ENCODE results near the gene OTOP2. TPM values are rescaled to one million over a fixed set of nuclear protein-coding genes. Genes with fewer than 3 reads are reported as not detected.
"Not testable (repeated sequence)": the region's sequence is repeated elsewhere in the genome, so short reads cannot be mapped to it uniquely, and the experiment has no call there.

The OTOP2 gene
- total RNA-seq, 1 experiment from 2014 or later, result not detected

GRCh38 chr17:74892013-74892841 is 31.8 kb upstream of the OTOP2 start:
- Histone ChIP-seq H3K36me3 (no peaks in the 10 kb centered on the region), H3K27ac (no peak overlapping the region), H3K9me3 (replicated peaks) (no peaks in the 10 kb centered on the region), H3K4me1 (no peaks in the 10 kb centered on the region), H3K4me3 (no peak overlapping the region), H3K27me3 (peaks cover 62% of the 10 kb centered on the region)
- no peak for DNase-seq

- Histone ChIP-seq H3K9me3 (replicated peaks) (no peaks in the 10 kb centered on the region), H3K27ac (no peak within 1 kb of the TSS), H3K4me1 (no peaks in the 10 kb centered on the region), H3K27me3 (peaks cover 59% of the 10 kb centered on the region), H3K4me3 (no peak within 1 kb of the TSS), H3K36me3 (no peaks in the 10 kb centered on the region)
- no peak for DNase-seq
These were observed 30.8 kb upstream of the OTOP2 start, which contains the start of gene FADS6 for GRCh38 chr17:74892974-74893911. TSS of gene FADS6 (minus strand) at chr17:74893633. CDS start at chr17:74893595, 38 bp downstream.

GRCh38 chr17:74893936-74894671 is 30.0 kb upstream of the OTOP2 start:
- H3K4me1 ChIP-seq, result no peaks in the 10 kb centered on the region
- no peaks in the 10 kb centered on the region for H3K36me3 ChIP-seq
- no peak overlapping the region for H3K27ac ChIP-seq
- no peaks in the 10 kb centered on the region for H3K9me3 ChIP-seq (replicated peaks)
- no peak for DNase-seq
- peaks cover 59% of the 10 kb centered on the region for H3K27me3 ChIP-seq
- H3K4me3 ChIP-seq, result no peak overlapping the region

- Histone ChIP-seq H3K27ac (no peak overlapping the region), H3K9me3 (replicated peaks) (no peaks in the 10 kb centered on the region), H3K27me3 (peaks cover 60% of the 10 kb centered on the region), H3K4me3 (no peak overlapping the region), H3K36me3 (no peaks in the 10 kb centered on the region), H3K4me1 (no peaks in the 10 kb centered on the region)
- no peak for DNase-seq
These were observed 25.6 kb upstream of the OTOP2 start for GRCh38 chr17:74898376-74898946.

GRCh38 chr17:74900208-74900607 is 23.9 kb upstream of the OTOP2 start:
- no peak overlapping the region for H3K27ac ChIP-seq
- H3K36me3 ChIP-seq, result no peaks in the 10 kb centered on the region
- no peaks in the 10 kb centered on the region for H3K4me1 ChIP-seq
- no peak for DNase-seq
- no peak overlapping the region for H3K4me3 ChIP-seq
- no peaks in the 10 kb centered on the region for H3K9me3 ChIP-seq (replicated peaks)
- peaks cover 60% of the 10 kb centered on the region for H3K27me3 ChIP-seq

- no peak for DNase-seq
- H3K36me3 ChIP-seq, result no peaks in the 10 kb centered on the region
- H3K27ac ChIP-seq, result no peak overlapping the region
- H3K4me1 ChIP-seq, result no peaks in the 10 kb centered on the region
- no peak overlapping the region for H3K4me3 ChIP-seq
- H3K9me3 ChIP-seq (replicated peaks), result 0 out of 2 replicates have a peak, but pooled peaks cover 2% of the 10 kb centered on the region
- peaks cover 49% of the 10 kb centered on the region for H3K27me3 ChIP-seq
These were observed 22.5 kb upstream of the OTOP2 start for GRCh38 chr17:74901353-74902135.

GRCh38 chr17:74903034-74903433 is 21.0 kb upstream of the OTOP2 start:
- Histone ChIP-seq H3K27me3 (peaks cover 44% of the 10 kb centered on the region), H3K9me3 (replicated peaks) (0 out of 2 replicates have a peak, but pooled peaks cover 3% of the 10 kb centered on the region), H3K4me3 (no peak overlapping the region), H3K36me3 (no peaks in the 10 kb centered on the region), H3K27ac (no peak overlapping the region), H3K4me1 (no peaks in the 10 kb centered on the region)
- DNase-seq, result no peak

GRCh38 chr17:74903671-74904070 is 20.4 kb upstream of the OTOP2 start:
- DNase-seq, result no peak
- 0 out of 2 replicates have a peak, but pooled peaks cover 3% of the 10 kb centered on the region for H3K9me3 ChIP-seq (replicated peaks)
- no peaks in the 10 kb centered on the region for H3K36me3 ChIP-seq
- peaks cover 44% of the 10 kb centered on the region for H3K27me3 ChIP-seq
- H3K27ac ChIP-seq, result no peak overlapping the region
- no peaks in the 10 kb centered on the region for H3K4me1 ChIP-seq
- H3K4me3 ChIP-seq, result no peak overlapping the region

GRCh38 chr17:74904687-74905409 is 19.2 kb upstream of the OTOP2 start:
- Histone ChIP-seq H3K4me1 (no peaks in the 10 kb centered on the region), H3K27me3 (peaks cover 41% of the 10 kb centered on the region), H3K36me3 (no peaks in the 10 kb centered on the region), H3K9me3 (replicated peaks) (0 out of 2 replicates have a peak, but pooled peaks cover 3% of the 10 kb centered on the region), H3K4me3 (no peak overlapping the region), H3K27ac (no peak overlapping the region)
- DNase-seq, result no peak

- peak in 1 of 2 experiments; percentile 26 for DNase-seq
- not testable (repeated sequence) for H3K36me3 ChIP-seq; H3K27ac ChIP-seq; H3K9me3 ChIP-seq (replicated peaks); H3K4me3 ChIP-seq; H3K4me1 ChIP-seq
- H3K27me3 ChIP-seq, result peaks cover 38% of the 10 kb centered on the region
These were observed 17.8 kb upstream of the OTOP2 start for GRCh38 chr17:74906214-74906793.

- Histone ChIP-seq H3K4me3 (no peak overlapping the region), H3K27ac (no peak overlapping the region), H3K4me1 (no peaks in the 10 kb centered on the region), H3K27me3 (peaks cover 31% of the 10 kb centered on the region), H3K36me3 (no peaks in the 10 kb centered on the region), H3K9me3 (replicated peaks) (0 out of 2 replicates have a peak, but pooled peaks cover 3% of the 10 kb centered on the region)
- no peak for DNase-seq
These were observed 17.1 kb upstream of the OTOP2 start for GRCh38 chr17:74907012-74907411.

- H3K27me3 ChIP-seq, result peaks cover 23% of the 10 kb centered on the region
- H3K27ac ChIP-seq; H3K36me3 ChIP-seq; DNase-seq; H3K4me1 ChIP-seq; H3K4me3 ChIP-seq; H3K9me3 ChIP-seq (replicated peaks): not testable (repeated sequence)
These were observed 15.0 kb upstream of the OTOP2 start for GRCh38 chr17:74909097-74909496.

- not testable (repeated sequence) for H3K4me1 ChIP-seq; H3K36me3 ChIP-seq; H3K9me3 ChIP-seq (replicated peaks); H3K4me3 ChIP-seq; DNase-seq; H3K27ac ChIP-seq
- H3K27me3 ChIP-seq, result peaks cover 22% of the 10 kb centered on the region
These were observed 12.7 kb upstream of the OTOP2 start for GRCh38 chr17:74911423-74911822.
